Measurements from ENCODE around the gene KIF2A.

Gene KIF2A

GRCh38 chr5:62334082-62334481, 28.1 kb downstream of the KIF2A start:
- no peak overlapping the region for H3K4me3 ChIP-seq (ENCODE audit: low read depth, low read length)
- no peak for TF ChIP-seq CTCF (IDR thresholded peaks at IDR 0.05; ENCODE audit: low read depth, low read length)

GRCh38 chr5:62340392-62340791, 34.4 kb downstream of the KIF2A start:
- H3K4me3 ChIP-seq (ENCODE audit: low read depth, low read length): no peak overlapping the region
- TF ChIP-seq CTCF (IDR thresholded peaks at IDR 0.05; ENCODE audit: low read depth, low read length): no peak

GRCh38 chr5:62340979-62341378, 35.0 kb downstream of the KIF2A start:
- no peak for TF ChIP-seq CTCF (IDR thresholded peaks at IDR 0.05; ENCODE audit: low read depth, low read length)

GRCh38 chr5:62341783-62342475, 35.9 kb downstream of the KIF2A start:
- no peak for TF ChIP-seq CTCF (IDR thresholded peaks at IDR 0.05; ENCODE audit: low read depth, low read length)

More at GRCh38 chr5:62340979-62341378, 35.0 kb downstream of the KIF2A start:
- H3K4me3 ChIP-seq (ENCODE audit: low read depth, low read length): no peak overlapping the region

GRCh38 chr5:62342476-62342837, 36.5 kb downstream of the KIF2A start:
- TF ChIP-seq CTCF (IDR thresholded peaks at IDR 0.05; ENCODE audit: low read depth, low read length): no peak

More at GRCh38 chr5:62341783-62342475, 35.9 kb downstream of the KIF2A start:
- no peak overlapping the region for H3K4me3 ChIP-seq (ENCODE audit: low read depth, low read length)

GRCh38 chr5:62343428-62343827, 37.4 kb downstream of the KIF2A start:
- no peak overlapping the region for H3K4me3 ChIP-seq (ENCODE audit: low read depth, low read length)
- TF ChIP-seq CTCF (IDR thresholded peaks at IDR 0.05; ENCODE audit: low read depth, low read length): no peak

More at GRCh38 chr5:62342476-62342837, 36.5 kb downstream of the KIF2A start:
- no peak overlapping the region for H3K4me3 ChIP-seq (ENCODE audit: low read depth, low read length)

GRCh38 chr5:62346748-62347147, 40.7 kb downstream of the KIF2A start:
- H3K4me3 ChIP-seq (ENCODE audit: low read depth, low read length): no peak overlapping the region
- no peak for TF ChIP-seq CTCF (IDR thresholded peaks at IDR 0.05; ENCODE audit: low read depth, low read length)
